Stomach smooth muscle (tissue), 2 donors: ENCODE measurements around the gene SEMA3E.
"Not testable (repeated sequence)": the region's sequence is repeated elsewhere in the genome, so short reads cannot be mapped to it uniquely, and the experiment has no call there.

Experiments used
- H3K27ac ChIP-seq: one replicate; pipeline ENCODE4 v1.7.0; 2013; ENCODE audit warnings: mild to moderate bottlenecking, low read length, inconsistent platforms
- H3K27me3 ChIP-seq, 2 donors: one replicate each; pipeline ENCODE4 v1.7.0; 2013; ENCODE audit warnings: low read length in 2 of 2; ENCODE audit not compliant: insufficient read depth in 2 of 2, control insufficient read depth in 1 of 2
- H3K36me3 ChIP-seq, 2 donors: one replicate each; pipeline ENCODE4 v1.7.0; 2013; ENCODE audit warnings: low read length in 2 of 2; ENCODE audit not compliant: control insufficient read depth in 2 of 2, insufficient read depth in 2 of 2
- H3K4me1 ChIP-seq: one replicate; pipeline ENCODE4 v1.7.0; 2013; ENCODE audit warnings: low read length; ENCODE audit not compliant: control insufficient read depth, insufficient read depth
- H3K4me3 ChIP-seq, 2 donors: one replicate each; pipeline ENCODE4 v1.7.0; 2013; ENCODE audit warnings: low read length in 2 of 2
- H3K9ac ChIP-seq, 2 donors: one replicate each; pipeline ENCODE4 v1.7.0; 2013; ENCODE audit warnings: low read length in 2 of 2, mild to moderate bottlenecking in 1 of 2
- H3K9me3 ChIP-seq, 2 donors: one replicate each; pipeline ENCODE4 v1.7.0; 2013; ENCODE audit warnings: low read length in 2 of 2; ENCODE audit not compliant: control insufficient read depth in 2 of 2
- donor health status: healthy.
- donor health status: Pancreatic carcinoma.

The SEMA3E gene

GRCh38 chr7:83455612-83456011 lies 193.3 kb downstream of the SEMA3E start:
- H3K36me3 ChIP-seq: no peaks in the 10 kb centered on the region
- no peak overlapping the region for H3K9ac ChIP-seq
- no peaks in the 10 kb centered on the region for H3K4me1 ChIP-seq
- no peaks in the 10 kb centered on the region for H3K27me3 ChIP-seq
- no peak overlapping the region for H3K4me3 ChIP-seq
- H3K9me3 ChIP-seq: no peaks in the 10 kb centered on the region
- no peak overlapping the region for H3K27ac ChIP-seq

- H3K27ac ChIP-seq: no peak overlapping the region
- H3K4me3 ChIP-seq: no peak overlapping the region
- no peaks in the 10 kb centered on the region for H3K27me3 ChIP-seq
- H3K9ac ChIP-seq: no peak overlapping the region
- no peaks in the 10 kb centered on the region for H3K36me3 ChIP-seq
- no peaks in the 10 kb centered on the region for H3K9me3 ChIP-seq
- no peaks in the 10 kb centered on the region for H3K4me1 ChIP-seq
Observed at GRCh38 chr7:83452256-83452655, 196.7 kb downstream of the SEMA3E start.

- Histone ChIP-seq H3K27me3 (no peaks in the 10 kb centered on the region), H3K9ac (no peak overlapping the region), H3K4me1 (no peaks in the 10 kb centered on the region), H3K9me3 (no peaks in the 10 kb centered on the region), H3K4me3 (no peak overlapping the region), H3K27ac (no peak overlapping the region), H3K36me3 (no peaks in the 10 kb centered on the region)
Observed at GRCh38 chr7:83451501-83452045, 197.4 kb downstream of the SEMA3E start.

- no peaks in the 10 kb centered on the region for H3K9me3 ChIP-seq
- H3K27ac ChIP-seq: no peak overlapping the region
- no peak overlapping the region for H3K9ac ChIP-seq
- no peaks in the 10 kb centered on the region for H3K36me3 ChIP-seq
- no peak overlapping the region for H3K4me3 ChIP-seq
- no peaks in the 10 kb centered on the region for H3K27me3 ChIP-seq
- H3K4me1 ChIP-seq: no peaks in the 10 kb centered on the region
Observed at GRCh38 chr7:83449781-83450180, 199.2 kb downstream of the SEMA3E start.

- Histone ChIP-seq H3K27me3 (no peaks in the 10 kb centered on the region), H3K4me3 (no peak overlapping the region)
Observed at GRCh38 chr7:83447681-83448080, 201.3 kb downstream of the SEMA3E start.

GRCh38 chr7:83446102-83446669 lies 202.8 kb downstream of the SEMA3E start:
- H3K9ac ChIP-seq: no peak overlapping the region
- H3K4me3 ChIP-seq: no peak overlapping the region
- no peaks in the 10 kb centered on the region for H3K36me3 ChIP-seq
- no peak overlapping the region for H3K27ac ChIP-seq
- no peaks in the 10 kb centered on the region for H3K27me3 ChIP-seq
- H3K4me1 ChIP-seq: no peaks in the 10 kb centered on the region
- H3K9me3 ChIP-seq: no peaks in the 10 kb centered on the region

More at GRCh38 chr7:83447681-83448080, 201.3 kb downstream of the SEMA3E start:
- no peak overlapping the region for H3K9ac ChIP-seq
- no peaks in the 10 kb centered on the region for H3K9me3 ChIP-seq
- H3K36me3 ChIP-seq: no peaks in the 10 kb centered on the region
- H3K4me1 ChIP-seq: no peaks in the 10 kb centered on the region
- H3K27ac ChIP-seq: no peak overlapping the region

- Histone ChIP-seq H3K9me3 (no peaks in the 10 kb centered on the region), H3K36me3 (no peaks in the 10 kb centered on the region), H3K9ac (no peak overlapping the region), H3K27me3 (no peaks in the 10 kb centered on the region), H3K27ac (no peak overlapping the region), H3K4me1 (no peaks in the 10 kb centered on the region), H3K4me3 (no peak overlapping the region)
Observed at GRCh38 chr7:83442911-83443310, 206.0 kb downstream of the SEMA3E start.

GRCh38 chr7:83439026-83439425 lies 209.9 kb downstream of the SEMA3E start:
- no peaks in the 10 kb centered on the region for H3K9me3 ChIP-seq
- H3K36me3 ChIP-seq: no peaks in the 10 kb centered on the region
- no peak overlapping the region for H3K9ac ChIP-seq
- no peak overlapping the region for H3K4me3 ChIP-seq
- H3K27me3 ChIP-seq: no peaks in the 10 kb centered on the region
- no peaks in the 10 kb centered on the region for H3K4me1 ChIP-seq
- H3K27ac ChIP-seq: no peak overlapping the region

GRCh38 chr7:83430289-83430688 lies 218.7 kb downstream of the SEMA3E start:
- H3K9me3 ChIP-seq: not testable (repeated sequence)

GRCh38 chr7:83429493-83429892 lies 219.4 kb downstream of the SEMA3E start:
- H3K36me3 ChIP-seq: no peaks in the 10 kb centered on the region
- H3K27me3 ChIP-seq: no peaks in the 10 kb centered on the region
- H3K9me3 ChIP-seq: no peaks in the 10 kb centered on the region
- no peak overlapping the region for H3K9ac ChIP-seq
- H3K4me3 ChIP-seq: no peak overlapping the region
- no peaks in the 10 kb centered on the region for H3K4me1 ChIP-seq
- H3K27ac ChIP-seq: no peak overlapping the region

More at GRCh38 chr7:83430289-83430688, 218.7 kb downstream of the SEMA3E start:
- H3K4me3 ChIP-seq, H3K27ac ChIP-seq, H3K36me3 ChIP-seq, H3K27me3 ChIP-seq, H3K4me1 ChIP-seq, H3K9ac ChIP-seq: not testable (repeated sequence)

- H3K4me3 ChIP-seq: no peak overlapping the region
- no peaks in the 10 kb centered on the region for H3K36me3 ChIP-seq
- H3K27me3 ChIP-seq: no peaks in the 10 kb centered on the region
- no peaks in the 10 kb centered on the region for H3K4me1 ChIP-seq
- no peak overlapping the region for H3K9ac ChIP-seq
- H3K9me3 ChIP-seq: no peaks in the 10 kb centered on the region
- no peak overlapping the region for H3K27ac ChIP-seq
Observed at GRCh38 chr7:83427884-83428283, 221.1 kb downstream of the SEMA3E start.
